Hematopoietic multipotent progenitor cell treated with erythropoietin and hydrocortisone succinate and interleukin-3 and kit ligand, for 15 days (in vitro differentiated cells): ENCODE results near the gene IPO11.
"Not testable (repeated sequence)": the region's sequence is repeated elsewhere in the genome, so short reads cannot be mapped to it uniquely, and the experiment has no call there.

Experiments
- DNase-seq: peaks from one replicate; pipeline ENCODE4 v3.0.0-alpha.2; 2015; ENCODE audit warnings: low spot score

The IPO11 gene

GRCh38 chr5:62600560-62601252, 188.1 kb downstream of the IPO11 start:
- DNase-seq = no peak

GRCh38 chr5:62603934-62604333, 191.4 kb downstream of the IPO11 start:
- no peak for DNase-seq

DNA sequence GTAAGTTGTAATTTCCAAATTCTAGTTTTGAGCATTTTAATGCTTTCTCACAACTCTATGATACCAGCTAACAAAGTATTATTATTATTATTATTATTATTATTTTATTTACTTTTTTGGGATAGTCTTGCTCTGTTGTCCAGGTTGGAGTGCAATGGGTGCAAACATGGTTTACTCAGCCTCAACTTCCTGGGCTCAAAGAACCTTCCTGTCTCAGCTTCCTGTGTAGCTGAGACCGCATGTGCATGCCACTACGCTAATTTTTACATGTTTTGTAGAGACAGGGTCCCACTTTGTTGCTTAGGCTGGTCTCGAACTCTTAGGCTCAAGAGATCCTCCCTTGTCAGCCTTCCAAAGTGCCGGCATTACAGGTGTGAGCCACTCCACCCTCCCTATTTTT, 193.1 kb downstream of the IPO11 start:
- DNase-seq = no peak

GRCh38 chr5:62606878-62607277, 194.3 kb downstream of the IPO11 start:
- no peak for DNase-seq

DNA sequence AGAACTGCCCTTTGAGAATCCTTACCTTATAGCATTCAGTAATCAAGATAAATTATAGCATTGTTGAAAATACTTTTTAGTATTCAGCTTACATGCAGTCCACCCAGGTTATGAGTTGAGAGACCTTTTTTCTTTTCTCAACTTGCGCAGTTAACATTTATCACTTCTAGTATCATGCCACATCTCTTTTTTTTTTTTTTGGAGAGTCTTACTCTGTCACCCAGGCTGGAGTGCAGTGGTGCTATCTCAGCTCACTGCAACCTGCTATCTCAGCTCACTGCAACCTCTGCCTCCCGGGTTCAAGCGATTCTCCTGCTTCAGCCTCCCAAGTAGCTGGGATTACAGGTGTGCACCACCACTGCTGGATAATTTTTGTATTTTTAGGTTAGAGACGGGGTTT, 195.1 kb downstream of the IPO11 start:
- DNase-seq = no peak

GRCh38 chr5:62608529-62609511, 196.3 kb downstream of the IPO11 start:
- DNase-seq = no peak

DNA sequence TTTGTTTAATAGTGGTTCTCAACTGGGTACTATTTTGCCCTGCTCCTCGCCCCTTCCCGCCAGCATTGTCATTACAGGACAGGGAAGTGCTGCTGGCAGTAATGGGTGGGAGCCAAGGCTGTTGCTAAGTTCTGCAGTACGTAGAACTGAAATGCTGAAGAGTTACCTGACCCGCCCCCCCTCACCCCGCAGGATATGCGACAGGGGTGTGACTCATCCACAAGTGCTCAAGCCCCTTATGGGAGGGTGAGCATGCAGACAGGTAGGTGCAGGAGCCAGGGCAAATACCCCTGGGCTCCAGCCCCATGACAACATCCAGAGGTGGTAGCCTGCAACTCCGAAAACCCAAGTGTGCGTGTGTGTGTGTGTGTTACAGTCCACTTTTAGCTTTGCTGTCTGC, 201.8 kb downstream of the IPO11 start:
- DNase-seq = no peak

GRCh38 chr5:62616615-62617277, 204.2 kb downstream of the IPO11 start:
- no peak for DNase-seq

DNA sequence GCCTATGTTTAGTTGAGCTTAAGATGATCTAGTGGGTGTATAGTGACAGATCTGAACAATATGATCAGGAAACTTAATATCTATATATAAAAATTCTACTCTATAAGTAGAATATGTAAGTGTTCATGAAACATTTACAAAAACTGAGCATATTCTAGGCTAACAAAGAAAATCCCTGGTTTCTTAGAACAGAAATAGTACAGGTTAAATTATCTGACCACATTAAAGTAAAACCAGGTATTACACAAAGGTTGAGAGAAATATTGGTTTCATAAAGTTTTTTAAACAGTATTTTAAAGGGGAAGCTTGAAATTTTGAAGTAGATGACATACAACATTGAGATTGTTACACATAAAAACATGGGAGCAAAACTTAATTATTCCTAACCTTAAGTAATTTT, 205.4 kb downstream of the IPO11 start:
- no peak for DNase-seq

DNA sequence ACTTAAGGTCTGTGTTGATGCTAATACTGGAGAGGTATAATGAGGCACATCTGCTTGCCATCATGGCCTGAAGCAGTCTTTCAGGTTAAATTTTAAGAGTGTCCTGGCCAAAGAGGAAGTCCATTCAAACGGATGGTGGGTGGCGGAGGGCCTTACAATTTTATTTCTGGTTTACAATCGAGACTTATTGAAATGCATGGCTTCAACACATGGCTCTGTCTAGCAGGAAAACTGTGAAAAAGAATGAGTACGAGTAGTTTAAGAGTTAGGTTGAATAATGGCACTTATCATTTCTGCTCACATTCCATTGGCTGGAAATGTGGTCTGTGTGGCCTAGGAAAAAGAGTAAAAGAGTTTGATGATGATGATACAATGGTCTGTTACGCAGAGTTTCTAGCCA, 208.2 kb downstream of the IPO11 start:
- DNase-seq = no peak

GRCh38 chr5:62621280-62621679, 208.7 kb downstream of the IPO11 start:
- DNase-seq = no peak

- no peak for DNase-seq
Measured at GRCh38 chr5:62623271-62623670, 210.7 kb downstream of the IPO11 start.

- not testable (repeated sequence) for DNase-seq
Measured at GRCh38 chr5:62624436-62624835, 211.9 kb downstream of the IPO11 start.

- no peak for DNase-seq
Measured at GRCh38 chr5:62626534-62626933, 214.0 kb downstream of the IPO11 start.

DNA sequence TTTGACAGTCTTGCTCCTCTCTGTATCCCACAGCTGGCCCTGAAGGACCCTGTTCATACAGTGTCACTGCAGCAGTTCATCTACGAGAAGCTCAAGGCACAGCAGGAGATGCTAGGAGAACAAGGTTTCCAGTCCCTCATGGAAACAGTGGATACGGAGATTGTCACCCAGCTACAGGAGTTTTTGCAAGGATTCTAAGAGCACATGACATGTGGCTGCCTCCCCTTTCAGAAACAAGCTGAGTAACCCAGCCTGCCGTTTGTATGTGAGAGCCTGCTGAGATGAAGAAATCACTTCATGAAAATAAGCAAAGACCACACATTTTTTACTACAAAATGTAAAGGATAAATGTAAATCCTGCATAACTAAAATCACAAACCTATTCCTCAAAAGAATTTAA, 214.6 kb downstream of the IPO11 start:
- DNase-seq = no peak

GRCh38 chr5:62627901-62628300, 215.3 kb downstream of the IPO11 start:
- DNase-seq = no peak

DNA sequence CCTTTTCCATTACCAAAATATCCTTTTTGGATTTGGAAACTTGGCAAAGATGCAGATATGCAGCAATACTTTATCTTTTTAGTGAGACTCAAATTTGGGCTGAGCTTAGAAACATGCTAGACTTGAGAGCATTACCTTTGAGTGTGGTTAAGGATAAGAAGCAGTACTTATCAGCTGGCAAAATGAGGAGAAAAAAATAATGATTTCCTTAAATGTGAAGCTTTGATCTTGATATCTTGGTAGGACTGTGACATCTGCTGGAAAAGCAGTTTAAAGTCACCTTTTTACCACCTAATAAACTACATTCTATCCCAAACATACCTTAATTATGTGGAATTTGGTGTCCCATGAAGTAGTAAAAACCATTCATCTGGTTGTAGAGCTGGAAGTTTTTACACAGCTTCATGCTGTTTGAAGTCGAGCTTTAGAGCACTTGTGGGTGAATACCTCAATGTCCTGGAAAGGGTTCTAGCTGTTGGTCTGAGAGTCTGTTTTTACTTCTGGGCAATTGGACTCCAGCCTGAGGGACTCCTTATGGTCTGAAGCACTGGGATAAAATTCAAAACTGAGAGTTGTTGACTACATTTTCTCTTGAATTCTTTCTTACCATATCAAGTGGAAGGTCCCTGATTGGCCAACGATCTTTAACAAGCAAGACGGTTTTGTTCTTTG, 219.5 kb downstream of the IPO11 start:
- no peak for DNase-seq

DNA sequence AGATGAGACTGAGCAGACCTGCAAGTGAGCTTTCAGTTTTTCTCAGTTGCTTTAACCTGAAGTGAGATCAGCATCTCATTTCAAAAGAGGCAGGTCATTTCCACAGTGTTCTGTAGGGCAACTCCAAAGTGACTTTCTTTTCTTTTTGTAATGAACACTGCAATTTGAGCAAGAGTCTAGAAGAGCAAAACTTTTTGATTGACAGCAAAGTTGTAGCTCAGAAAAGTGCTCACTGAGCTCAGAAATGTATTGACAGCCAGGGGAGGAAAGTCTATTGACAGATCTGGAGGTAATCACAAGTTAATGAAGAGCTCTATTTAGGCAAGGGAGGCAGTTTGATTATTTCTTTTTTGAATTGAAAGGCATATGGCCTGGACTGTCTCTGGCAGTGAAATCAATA, 220.7 kb downstream of the IPO11 start:
- DNase-seq = no peak

- DNase-seq = no peak
Measured at GRCh38 chr5:62640446-62640845, 227.9 kb downstream of the IPO11 start.

GRCh38 chr5:62642468-62642867, 229.9 kb downstream of the IPO11 start:
- no peak for DNase-seq

DNA sequence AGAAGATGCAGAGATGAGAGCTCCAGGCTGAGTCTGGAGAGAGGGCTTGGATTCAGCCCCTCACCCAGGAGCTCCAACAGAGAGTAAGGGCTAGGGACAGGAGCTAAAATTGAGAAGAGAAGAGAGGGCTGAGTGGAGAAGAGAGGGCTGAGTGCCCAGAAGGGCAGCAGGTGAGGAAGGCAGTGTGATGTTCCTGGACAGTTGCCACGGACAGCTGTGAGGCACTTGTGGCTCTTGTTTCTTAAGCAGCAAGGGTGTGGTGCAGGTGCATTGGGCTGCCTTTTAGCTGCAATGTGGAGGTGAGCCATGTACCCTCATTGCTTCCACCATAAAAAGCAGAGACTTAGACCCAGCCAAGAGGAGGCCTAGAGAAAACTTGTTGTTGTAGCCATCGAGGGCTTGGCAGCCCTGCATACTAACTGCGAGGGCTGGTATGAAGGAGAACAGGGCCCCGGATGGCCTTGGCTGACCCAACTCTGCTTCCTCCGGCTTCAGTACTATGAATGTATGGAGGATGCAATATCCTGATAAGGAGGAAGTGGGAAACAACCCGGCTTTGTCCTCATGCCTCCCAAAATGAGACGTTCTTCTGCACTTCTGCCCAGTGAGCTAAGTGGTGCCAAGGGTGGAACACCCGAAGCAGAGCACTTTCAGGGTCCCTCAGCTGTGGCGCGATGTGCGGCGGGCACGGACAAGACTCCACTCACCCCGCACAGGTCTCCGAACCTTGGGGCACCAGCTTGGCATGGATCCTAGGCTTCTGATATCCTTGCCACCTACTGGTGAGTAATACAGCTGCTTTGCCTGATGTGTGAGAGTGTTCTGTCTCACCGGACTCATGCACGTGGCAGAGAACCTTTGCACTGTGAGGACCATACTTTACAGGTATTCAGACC, 231.2 kb downstream of the IPO11 start:
- no peak for DNase-seq
